Stimulated activated CD4-positive, alpha-beta T cell treated with anti-CD3 and anti-CD28 coated beads, Interleukin-1b, Interleukin-23, amount 100 ng/mL, for 4 hours (primary cell): ENCODE data around the gene FOXF2.

Experiments used
- DNase-seq, 2 donors: peaks; one replicate each; pipeline ENCODE4 v3.0.0-alpha.2; 2020; ENCODE audit warnings: low read depth in 2 of 2

The FOXF2 gene

GRCh38 chr6:1407499-1407990 lies 18.2 kb downstream of the FOXF2 start:
- DNase-seq, result no peak

- no peak for DNase-seq
These were observed 20.5 kb downstream of the FOXF2 start for GRCh38 chr6:1409774-1410465.

GRCh38 chr6:1412901-1413300 lies 23.5 kb downstream of the FOXF2 start:
- no peak for DNase-seq

GRCh38 chr6:1415416-1416063 lies 26.2 kb downstream of the FOXF2 start:
- no peak for DNase-seq

- DNase-seq, result no peak
These were observed 26.9 kb downstream of the FOXF2 start for GRCh38 chr6:1416191-1416760.

GRCh38 chr6:1416820-1417219 lies 27.4 kb downstream of the FOXF2 start:
- no peak for DNase-seq

GRCh38 chr6:1417718-1418117 lies 28.3 kb downstream of the FOXF2 start:
- DNase-seq, result no peak

GRCh38 chr6:1418471-1419191 lies 29.3 kb downstream of the FOXF2 start:
- no peak for DNase-seq

GRCh38 chr6:1420382-1420781 lies 31.0 kb downstream of the FOXF2 start:
- no peak for DNase-seq

GRCh38 chr6:1422290-1422689 lies 32.9 kb downstream of the FOXF2 start:
- no peak for DNase-seq

GRCh38 chr6:1423578-1423977 lies 34.2 kb downstream of the FOXF2 start:
- DNase-seq, result no peak

- no peak for DNase-seq
These were observed 35.0 kb downstream of the FOXF2 start for GRCh38 chr6:1424306-1424927.

GRCh38 chr6:1426416-1426815 lies 37.0 kb downstream of the FOXF2 start:
- DNase-seq, result no peak

GRCh38 chr6:1435806-1436205 lies 46.4 kb downstream of the FOXF2 start:
- DNase-seq, result no peak

- peak in 1 of 2 donors; percentile 31 for DNase-seq
These were observed 47.2 kb downstream of the FOXF2 start for GRCh38 chr6:1436334-1437306.

- no peak for DNase-seq
These were observed 48.4 kb downstream of the FOXF2 start for GRCh38 chr6:1437553-1438406.

- DNase-seq, result no peak
These were observed 49.1 kb downstream of the FOXF2 start for GRCh38 chr6:1438471-1438881.

GRCh38 chr6:1439349-1439748 lies 50.0 kb downstream of the FOXF2 start:
- no peak for DNase-seq

GRCh38 chr6:1442929-1443328 lies 53.6 kb downstream of the FOXF2 start:
- no peak for DNase-seq
